ENCODE results near the gene NANOS1.

NANOS1 gene

GRCh38 chr10:119060107-119060506, 30.6 kb downstream of the NANOS1 start:
- no peak for DNase-seq (ENCODE audit: low spot score)

GRCh38 chr10:119061352-119061751, 31.8 kb downstream of the NANOS1 start:
- DNase-seq (ENCODE audit: low spot score) = no peak

GRCh38 chr10:119061926-119062325, 32.4 kb downstream of the NANOS1 start:
- no peak for DNase-seq (ENCODE audit: low spot score)

- DNase-seq (ENCODE audit: low spot score) = no peak
Observed at GRCh38 chr10:119070395-119071165, 41.1 kb downstream of the NANOS1 start.

- DNase-seq (ENCODE audit: low spot score) = no peak
Observed at GRCh38 chr10:119073584-119073983, 44.1 kb downstream of the NANOS1 start.

- DNase-seq (ENCODE audit: low spot score) = no peak
Observed at GRCh38 chr10:119078422-119079179, 49.1 kb downstream of the NANOS1 start.

- DNase-seq (ENCODE audit: low spot score) = peak; percentile 75
Observed at GRCh38 chr10:119079599-119080520, 50.3 kb downstream of the NANOS1 start.

GRCh38 chr10:119080521-119081259, 51.2 kb downstream of the NANOS1 start, which contains the start of gene EIF3A:
Gene EIF3A, minus strand, starts transcription at chr10:119080817. Its CDS starts 141 bp downstream, at chr10:119080676.
- DNase-seq (ENCODE audit: low spot score) = peak; percentile 93
